Colonic mucosa (tissue), 4 donors: ENCODE results near the gene EPB41L1. TPM values are rescaled to one million over a fixed set of nuclear protein-coding genes. Genes with fewer than 3 reads are reported as not detected.

Experiments used
- DNase-seq: peaks from one replicate; pipeline ENCODE4 v3.0.0-alpha.2; 2020
- H3K27ac ChIP-seq: fragments of 200-600 bp; one replicate; pipeline ENCODE4 v1.8.0; 2021
- H3K27me3 ChIP-seq: fragments of 200-600 bp; one replicate; pipeline ENCODE4 v1.8.0; 2021
- H3K36me3 ChIP-seq: fragments of 200-600 bp; one replicate; pipeline ENCODE4 v1.8.0; 2021
- H3K4me1 ChIP-seq: fragments of 200-600 bp; one replicate; pipeline ENCODE4 v1.8.0; 2021; ENCODE audit warnings: mild to moderate bottlenecking
- H3K4me3 ChIP-seq: fragments of 200-600 bp; one replicate; pipeline ENCODE4 v1.8.0; 2021
- H3K9ac ChIP-seq, 2 donors: one replicate each; pipeline ENCODE4 v1.7.0; 2013; ENCODE audit warnings: control low read depth in 2 of 2, low read depth in 2 of 2, low read length in 2 of 2
- H3K9me3 ChIP-seq: fragments of 200-600 bp; one replicate; pipeline ENCODE4 v1.8.0; 2021
- intact Hi-C: fragments of 100-400 bp; cut with DNase I; formaldehyde crosslinking; loops from one replicate; pipeline ENCODE4 v1.14.1; 2022
- total RNA-seq, 2 donors: library from RNA; stranded (reverse); fragmentation: NEBNext Ultra II Directional in 1 of 2; extraction: Animal tissue kit (Norgen Biotek cat#: 25700) in 1 of 2; gene quantifications; one replicate each; pipeline ENCODE4 v1.2.1, GENCODE V29; 2021
- TF ChIP-seq, protein P1 (sequence below): fragments of 200-600 bp; IDR thresholded peaks from one replicate; pipeline ENCODE4 v1.8.0; 2022; ENCODE audit warnings: antibody characterized with exemption, mild to moderate bottlenecking
- donor health status: healthy.
- donor health status: DM: no; HTN: no; CAD: no.
- donor health status: DM: no; HTN: no; CAD: no.

EPB41L1 gene
- total RNA-seq, 2 donors from 2014 or later = 40.3 to 59.2 TPM

DNA sequence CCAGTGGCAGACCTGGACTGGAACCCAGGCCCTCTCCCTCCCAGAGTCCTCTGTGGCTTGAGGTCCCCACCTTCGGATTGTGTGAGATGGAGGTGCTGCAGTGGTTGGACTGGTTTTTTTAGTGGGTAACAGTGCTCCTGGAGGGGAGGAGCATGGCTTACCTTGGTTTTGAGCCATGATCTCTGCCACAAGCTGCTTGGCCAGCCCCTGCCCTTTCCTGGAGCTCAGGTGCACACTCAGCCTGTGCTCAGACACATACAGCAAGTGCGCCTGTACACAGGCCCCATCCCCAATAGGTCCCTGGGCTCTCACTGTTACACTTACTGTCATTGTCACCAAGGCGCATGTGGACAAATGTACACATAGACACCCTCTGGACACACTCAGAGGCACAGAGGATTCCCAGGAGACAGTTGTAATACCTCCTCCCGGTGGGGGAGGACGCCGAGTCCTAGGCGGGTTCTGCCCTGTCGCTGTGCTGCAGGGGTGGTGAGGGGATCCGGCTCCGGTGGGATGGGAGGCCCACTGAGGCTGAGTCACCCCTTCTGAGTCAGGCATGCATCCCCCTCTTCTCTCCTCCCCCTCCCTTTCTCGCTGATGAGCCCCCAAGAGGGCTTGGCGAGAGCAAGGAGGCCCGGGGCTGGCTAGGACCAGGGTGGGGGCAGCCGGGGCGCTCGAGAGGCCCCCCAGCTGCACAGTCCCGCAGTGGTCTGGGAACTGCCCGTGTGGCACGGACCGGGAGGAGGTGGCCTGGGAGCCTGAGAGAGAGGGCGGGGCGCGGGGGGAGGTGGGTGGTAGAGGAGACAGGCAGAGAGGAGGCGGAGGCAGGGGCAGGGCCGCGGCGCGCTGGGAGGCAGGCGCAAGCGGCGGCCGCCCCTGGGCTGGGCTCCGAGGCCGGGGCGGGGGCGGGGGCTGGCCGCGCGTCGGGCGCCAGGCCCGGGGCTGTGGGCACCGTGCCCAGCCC lies 522 bp upstream of the EPB41L1 start:
- no peak overlapping the region for H3K27ac ChIP-seq
- no peaks in the 10 kb centered on the region for H3K4me1 ChIP-seq
- TF ChIP-seq, protein P1, sequence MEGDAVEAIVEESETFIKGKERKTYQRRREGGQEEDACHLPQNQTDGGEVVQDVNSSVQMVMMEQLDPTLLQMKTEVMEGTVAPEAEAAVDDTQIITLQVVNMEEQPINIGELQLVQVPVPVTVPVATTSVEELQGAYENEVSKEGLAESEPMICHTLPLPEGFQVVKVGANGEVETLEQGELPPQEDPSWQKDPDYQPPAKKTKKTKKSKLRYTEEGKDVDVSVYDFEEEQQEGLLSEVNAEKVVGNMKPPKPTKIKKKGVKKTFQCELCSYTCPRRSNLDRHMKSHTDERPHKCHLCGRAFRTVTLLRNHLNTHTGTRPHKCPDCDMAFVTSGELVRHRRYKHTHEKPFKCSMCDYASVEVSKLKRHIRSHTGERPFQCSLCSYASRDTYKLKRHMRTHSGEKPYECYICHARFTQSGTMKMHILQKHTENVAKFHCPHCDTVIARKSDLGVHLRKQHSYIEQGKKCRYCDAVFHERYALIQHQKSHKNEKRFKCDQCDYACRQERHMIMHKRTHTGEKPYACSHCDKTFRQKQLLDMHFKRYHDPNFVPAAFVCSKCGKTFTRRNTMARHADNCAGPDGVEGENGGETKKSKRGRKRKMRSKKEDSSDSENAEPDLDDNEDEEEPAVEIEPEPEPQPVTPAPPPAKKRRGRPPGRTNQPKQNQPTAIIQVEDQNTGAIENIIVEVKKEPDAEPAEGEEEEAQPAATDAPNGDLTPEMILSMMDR = no peak
- intact Hi-C loops = no loop called here
- peak; percentile 88 for DNase-seq
- H3K9me3 ChIP-seq = no peaks in the 10 kb centered on the region
- H3K4me3 ChIP-seq = peak overlapping the region; percentile 39
- peak overlapping the region in 1 of 2 donors; percentile 77 for H3K9ac ChIP-seq
- no peaks in the 10 kb centered on the region for H3K27me3 ChIP-seq
- H3K36me3 ChIP-seq = no peaks in the 10 kb centered on the region

DNA sequence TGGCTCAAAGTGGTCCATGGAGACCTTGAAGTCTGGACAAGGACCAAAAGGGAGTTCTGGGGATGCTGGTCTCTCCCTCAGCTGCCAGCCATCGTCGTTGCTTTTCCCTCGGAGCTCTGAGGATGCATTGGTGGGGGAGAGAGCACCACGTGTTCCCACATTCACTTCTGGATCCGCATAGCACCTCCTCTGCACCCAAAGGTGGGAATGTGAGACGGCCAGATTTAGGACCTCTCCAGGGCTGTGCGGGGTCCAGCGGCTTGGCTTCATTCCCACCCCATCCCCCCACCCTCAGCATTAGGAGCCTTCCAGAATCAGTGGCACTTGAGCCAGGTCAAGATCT lies 1.1 kb downstream of the EPB41L1 start:
- H3K4me1 ChIP-seq = no peaks in the 10 kb centered on the region
- TF ChIP-seq, protein P1 = no peak

DNA sequence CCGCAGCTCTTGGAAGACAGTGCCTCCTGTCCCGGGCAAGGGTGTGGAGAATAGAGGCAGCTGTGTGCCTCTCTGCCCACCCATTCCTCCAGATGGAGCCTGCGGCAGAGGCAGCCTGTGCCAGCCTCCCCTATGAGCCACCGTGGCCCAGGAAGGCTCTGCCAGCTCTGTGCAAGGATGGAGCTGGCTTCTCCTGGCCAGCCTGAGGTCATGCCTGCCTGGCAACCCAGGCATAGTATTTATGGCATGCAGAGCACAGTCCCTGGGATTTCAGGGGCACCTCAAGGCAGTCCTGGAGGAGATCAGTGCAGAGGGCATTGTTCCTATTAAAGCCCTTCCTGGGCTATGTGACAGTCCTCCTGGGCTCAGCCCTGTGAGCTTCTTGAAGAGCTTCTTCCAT lies 1.5 kb downstream of the EPB41L1 start:
- DNase-seq = no peak
- H3K9ac ChIP-seq = no peak overlapping the region
- H3K4me1 ChIP-seq = no peaks in the 10 kb centered on the region
- no peaks in the 10 kb centered on the region for H3K27me3 ChIP-seq
- H3K9me3 ChIP-seq = no peaks in the 10 kb centered on the region
- no peak overlapping the region for H3K27ac ChIP-seq
- H3K36me3 ChIP-seq = no peaks in the 10 kb centered on the region
- H3K4me3 ChIP-seq = no peak overlapping the region
- intact Hi-C loops = loop anchor here (5.0 kb wide), 1 partner anchor 41 kb away; no protein-coding TSS in a partner anchor
- TF ChIP-seq, protein P1 = no peak

More for the DNA sequence above, 1.1 kb downstream of the EPB41L1 start:
- no peak overlapping the region for H3K9ac ChIP-seq
- H3K36me3 ChIP-seq = no peaks in the 10 kb centered on the region
- no peaks in the 10 kb centered on the region for H3K27me3 ChIP-seq
- H3K9me3 ChIP-seq = no peaks in the 10 kb centered on the region
- H3K27ac ChIP-seq = no peak overlapping the region
- intact Hi-C loops = loop anchor here (5.0 kb wide), 1 partner anchor 42 kb away; no protein-coding TSS in a partner anchor
- no peak overlapping the region for H3K4me3 ChIP-seq
- no peak for DNase-seq

DNA sequence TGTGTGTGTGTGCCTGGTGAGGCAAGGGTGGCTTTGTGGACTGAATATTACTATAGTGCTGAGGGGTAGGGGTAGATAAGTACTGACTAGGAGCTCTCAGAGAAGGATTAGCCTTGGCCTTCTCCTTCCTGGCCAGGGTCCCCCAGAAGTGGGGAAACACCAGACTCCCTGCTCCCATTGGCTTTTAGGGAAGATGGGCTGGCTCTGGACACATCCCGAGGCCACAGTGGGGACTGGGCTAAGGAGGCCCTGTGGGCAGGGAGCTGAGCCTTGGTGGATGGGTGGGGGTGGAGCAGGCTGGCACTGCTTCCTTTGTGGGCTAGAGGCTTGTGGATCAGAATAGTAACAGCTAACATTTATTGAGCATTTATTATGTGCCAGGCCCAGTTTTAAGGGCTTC lies 3.1 kb downstream of the EPB41L1 start:
- no peaks in the 10 kb centered on the region for H3K36me3 ChIP-seq
- no peak overlapping the region for H3K9ac ChIP-seq
- TF ChIP-seq, protein P1 = no peak
- H3K9me3 ChIP-seq = no peaks in the 10 kb centered on the region
- H3K27ac ChIP-seq = no peak overlapping the region
- H3K27me3 ChIP-seq = no peaks in the 10 kb centered on the region
- no peak for DNase-seq
- H3K4me3 ChIP-seq = no peak overlapping the region
- intact Hi-C loops = loop anchor here (5.0 kb wide), 1 partner anchor 40 kb away; no protein-coding TSS in a partner anchor
- H3K4me1 ChIP-seq = no peaks in the 10 kb centered on the region

DNA sequence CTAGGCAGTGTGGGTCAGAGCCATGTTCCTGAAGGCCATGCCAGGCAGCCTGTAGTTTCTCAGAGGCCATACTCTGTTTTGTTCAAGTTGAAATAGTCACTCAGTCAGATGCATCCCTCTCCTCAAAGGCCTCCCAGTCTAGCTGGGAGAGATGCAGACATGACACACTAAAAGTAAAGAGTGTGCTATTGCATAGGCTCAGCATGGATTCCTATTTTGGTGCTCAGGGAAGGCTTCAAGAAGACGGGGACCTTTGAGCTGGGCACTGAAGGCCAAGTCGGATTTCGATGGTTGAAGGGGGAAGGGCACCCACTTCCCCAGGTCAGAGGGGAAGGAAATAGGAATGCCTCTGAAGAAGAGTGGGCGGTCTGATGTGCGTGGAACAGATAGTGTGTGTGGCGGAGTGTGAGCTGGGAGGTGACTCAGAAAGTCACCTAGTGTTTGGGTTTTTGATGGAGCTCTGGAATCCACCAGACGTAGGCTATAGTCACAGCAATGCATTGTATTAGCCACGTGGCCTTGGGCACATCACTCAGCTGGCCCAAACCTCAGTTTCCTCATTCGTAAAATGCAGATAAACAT lies 3.7 kb downstream of the EPB41L1 start:
- H3K4me1 ChIP-seq = no peaks in the 10 kb centered on the region
- H3K9me3 ChIP-seq = no peaks in the 10 kb centered on the region
- no peak for DNase-seq
- H3K4me3 ChIP-seq = no peak overlapping the region
- no peak overlapping the region for H3K9ac ChIP-seq
- no peak overlapping the region for H3K27ac ChIP-seq
- H3K36me3 ChIP-seq = no peaks in the 10 kb centered on the region
- intact Hi-C loops = loop anchor here (5.0 kb wide), 1 partner anchor 39 kb away; no protein-coding TSS in a partner anchor
- no peaks in the 10 kb centered on the region for H3K27me3 ChIP-seq
- TF ChIP-seq, protein P1 = no peak
